Measurements from ENCODE around the gene TCF7L1.
"Not testable (repeated sequence)": the region's sequence is repeated elsewhere in the genome, so short reads cannot be mapped to it uniquely, and the experiment has no call there.

TCF7L1 gene

DNA sequence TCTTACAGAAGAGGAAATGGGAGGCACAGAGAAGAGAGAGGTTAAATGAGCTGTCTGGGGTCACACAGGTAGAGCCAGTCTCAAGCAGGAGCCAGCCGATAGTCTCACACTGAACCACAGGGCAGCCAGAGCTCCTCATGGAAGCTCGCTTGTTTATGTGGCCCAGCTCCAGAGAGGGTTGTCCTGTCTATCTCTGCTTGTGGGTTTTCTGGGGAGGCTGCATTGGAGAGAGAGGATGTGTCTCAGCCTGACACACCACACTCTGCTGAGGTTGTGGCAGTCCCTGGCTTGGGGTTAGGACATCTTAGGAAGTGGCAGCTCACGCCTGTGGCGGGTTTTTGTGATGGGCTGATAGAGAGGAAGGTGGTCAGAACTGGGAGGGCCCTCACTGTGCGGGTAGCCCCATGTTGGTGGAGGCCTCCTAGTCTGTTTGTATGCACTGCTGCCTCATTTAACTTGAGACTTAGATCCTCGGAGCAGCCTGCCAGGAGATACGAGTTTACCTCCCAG is 52.3 kb downstream of the TCF7L1 start:
- DNase-seq, result no peak

DNA sequence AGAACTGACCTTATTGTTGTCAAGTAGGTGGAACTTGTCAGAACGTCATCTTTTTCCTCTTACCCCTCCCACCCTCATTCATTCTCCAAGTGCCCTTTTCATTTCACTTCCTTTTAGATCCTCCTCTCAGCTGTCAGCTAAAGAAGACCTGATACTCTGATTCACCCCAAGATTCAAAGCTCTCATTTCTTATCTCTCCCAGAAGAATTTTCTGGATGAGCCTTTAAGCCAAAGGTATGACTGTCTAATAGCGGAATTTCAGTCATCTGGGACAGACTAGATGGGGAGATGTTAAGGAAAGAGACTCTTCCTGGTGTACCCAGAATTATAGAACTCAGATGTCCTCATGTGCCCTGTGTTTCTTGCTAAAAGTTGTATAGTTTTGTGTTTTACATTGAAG is 53.9 kb downstream of the TCF7L1 start:
- no peak for DNase-seq

DNA sequence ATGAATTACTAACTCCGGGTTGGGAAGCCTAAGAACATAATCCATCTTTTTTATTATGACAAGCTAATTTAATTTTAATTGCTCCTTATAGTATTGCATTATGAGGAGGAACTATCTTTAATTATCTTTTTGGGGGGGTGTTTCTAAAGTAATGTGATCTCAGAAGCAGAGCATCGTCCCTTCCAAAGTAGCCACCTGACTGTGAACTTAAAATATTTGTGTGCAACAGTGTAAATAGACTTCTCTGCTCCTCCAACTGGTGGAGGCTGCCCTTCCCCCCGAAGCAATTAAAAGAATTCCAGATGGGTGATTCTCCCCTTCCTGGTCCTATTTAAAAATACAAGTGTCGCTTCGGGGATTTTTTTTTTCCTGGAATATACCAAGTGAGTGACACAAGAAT is 55.7 kb downstream of the TCF7L1 start:
- no peak for DNase-seq

DNA sequence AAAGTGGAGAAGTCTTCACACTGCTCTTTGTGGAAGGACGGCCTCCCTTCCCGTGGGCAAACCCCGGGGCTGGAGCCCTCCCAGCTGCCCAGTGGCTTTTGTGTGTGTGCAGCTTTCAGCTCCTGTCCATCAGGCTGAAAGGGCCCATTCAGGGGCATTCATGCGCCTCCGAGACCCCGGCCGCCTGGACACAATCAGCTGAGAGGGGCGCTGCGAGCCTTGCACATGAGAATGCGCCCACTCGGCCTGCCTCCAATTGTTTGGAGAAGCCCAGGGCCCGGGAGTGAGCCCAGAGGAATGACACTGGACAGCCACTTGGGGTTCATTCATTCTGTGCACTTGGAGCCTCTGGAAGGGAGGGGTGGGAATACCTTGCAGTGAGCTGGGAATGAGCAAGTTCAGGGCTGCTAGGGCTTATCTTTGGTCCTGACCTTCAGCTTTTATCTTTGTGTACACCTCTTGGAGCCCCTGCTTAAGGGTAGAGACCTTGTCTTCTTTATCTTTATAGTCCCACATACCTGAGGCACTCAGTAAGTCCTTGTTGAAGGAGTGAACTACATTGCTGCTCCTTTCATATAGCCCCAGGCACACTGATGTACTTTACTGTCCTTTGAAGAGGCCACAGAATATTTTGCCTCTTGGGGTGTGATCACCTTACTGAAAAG is 56.5 kb downstream of the TCF7L1 start:
- DNase-seq, result peak; percentile 68

DNA sequence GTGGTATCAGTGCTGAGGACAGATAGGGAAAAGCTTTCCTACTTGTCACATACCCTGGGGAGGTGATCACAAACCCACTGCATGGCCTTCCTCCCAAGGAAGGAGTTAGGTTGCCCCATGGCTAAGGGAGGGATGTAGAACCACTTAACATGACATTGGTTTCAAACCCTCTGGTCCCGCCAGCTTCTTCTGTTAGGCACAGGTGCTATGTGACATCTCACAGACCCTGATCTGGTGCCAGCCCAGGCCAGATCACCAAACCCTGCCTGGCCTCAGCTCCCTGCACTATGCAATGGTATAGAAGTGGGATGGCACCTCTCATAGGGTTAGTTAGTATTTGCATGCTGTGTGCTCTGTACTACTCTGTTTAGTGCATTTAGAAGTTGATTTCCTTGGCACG is 58.0 kb downstream of the TCF7L1 start:
- no peak for DNase-seq

DNA sequence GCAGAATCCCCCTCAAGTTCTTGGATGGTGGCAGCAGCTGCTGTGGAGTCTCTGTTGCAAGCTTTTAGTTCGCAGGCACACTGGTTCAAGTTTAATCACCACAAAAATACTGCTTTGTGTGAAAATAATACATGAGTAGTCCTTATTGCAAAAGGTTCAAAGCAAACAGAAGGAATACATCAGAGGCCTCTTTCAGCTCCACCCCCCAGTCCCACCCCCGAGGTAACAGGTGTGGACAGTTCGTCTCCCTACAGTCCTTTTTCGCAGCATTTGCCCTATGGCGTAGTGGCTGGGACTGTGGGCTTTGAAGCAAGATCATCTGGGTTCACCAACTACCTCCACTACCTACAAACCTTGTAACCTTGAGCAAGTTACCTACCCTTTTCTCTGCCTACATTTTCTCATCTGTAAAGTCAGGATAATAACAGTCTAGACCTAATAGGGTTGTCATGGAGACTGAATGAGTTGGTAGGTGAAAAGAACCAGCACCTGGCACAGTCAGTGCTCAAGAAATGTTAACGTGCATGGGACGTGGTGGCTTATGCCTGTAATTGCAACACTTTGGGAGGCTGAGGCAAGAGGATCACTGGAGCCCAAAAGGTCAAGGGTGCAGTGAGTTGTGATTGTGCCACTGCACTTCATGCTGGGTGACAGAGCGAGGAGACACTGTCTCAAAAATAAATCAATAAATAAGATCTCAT is 61.7 kb downstream of the TCF7L1 start:
- DNase-seq, result no peak

DNA sequence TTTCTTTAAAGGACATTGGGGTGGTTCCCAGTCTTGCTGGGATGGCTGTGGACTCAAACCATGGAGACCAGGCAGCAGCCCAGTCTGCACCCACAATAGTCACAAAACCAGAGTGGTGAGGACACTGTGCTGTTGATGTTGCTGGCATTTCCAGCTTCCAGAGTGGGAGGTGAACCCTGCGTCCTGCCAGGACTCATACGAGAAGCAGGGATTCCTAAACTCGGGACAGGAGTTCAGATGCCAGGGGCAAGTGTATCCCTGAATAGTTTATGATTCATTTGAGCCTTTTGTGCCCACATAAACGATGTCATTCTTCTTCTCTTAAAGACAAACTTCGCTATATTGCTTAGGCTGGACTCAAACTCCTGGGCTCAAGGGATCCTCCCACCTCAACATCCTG is 62.8 kb downstream of the TCF7L1 start:
- no peak for DNase-seq

DNA sequence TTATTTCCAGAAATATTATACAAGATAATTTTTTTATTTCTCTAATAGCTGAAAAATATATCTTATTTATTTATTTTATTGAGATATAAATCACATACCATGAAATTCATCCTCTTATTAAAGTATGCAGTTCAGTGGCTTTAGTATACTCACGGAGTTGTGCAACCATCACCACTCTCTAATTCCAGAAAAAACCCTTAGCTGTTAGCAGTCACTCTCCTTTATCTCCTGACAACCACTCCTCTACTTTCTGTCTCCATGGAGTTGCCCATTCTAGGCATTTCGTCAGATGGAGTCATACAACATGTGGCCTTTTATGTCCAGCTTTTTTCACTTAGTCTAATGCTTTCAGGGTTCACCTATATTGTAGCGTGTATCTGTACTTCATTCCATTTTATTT is 66.5 kb downstream of the TCF7L1 start:
- no peak for DNase-seq

DNA sequence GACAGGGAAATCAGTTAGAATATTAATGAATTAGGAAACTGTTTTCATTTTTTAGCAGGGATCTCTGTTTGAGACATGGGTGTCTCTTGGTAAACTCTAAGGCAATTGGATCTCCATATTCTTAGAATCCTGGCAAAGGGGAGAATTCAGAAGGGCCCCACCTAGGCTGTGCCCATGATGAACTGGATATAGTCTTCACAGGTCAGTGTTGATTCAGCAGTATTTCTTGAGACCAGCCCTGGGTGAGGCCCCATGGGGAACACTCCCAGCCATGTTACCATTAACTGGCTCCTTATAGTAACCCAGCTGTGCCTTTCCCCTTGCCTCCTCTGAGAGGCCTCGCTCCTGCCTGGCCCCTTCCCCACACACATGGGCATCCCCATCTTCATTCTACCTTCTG is 76.7 kb downstream of the TCF7L1 start:
- no peak for DNase-seq

DNA sequence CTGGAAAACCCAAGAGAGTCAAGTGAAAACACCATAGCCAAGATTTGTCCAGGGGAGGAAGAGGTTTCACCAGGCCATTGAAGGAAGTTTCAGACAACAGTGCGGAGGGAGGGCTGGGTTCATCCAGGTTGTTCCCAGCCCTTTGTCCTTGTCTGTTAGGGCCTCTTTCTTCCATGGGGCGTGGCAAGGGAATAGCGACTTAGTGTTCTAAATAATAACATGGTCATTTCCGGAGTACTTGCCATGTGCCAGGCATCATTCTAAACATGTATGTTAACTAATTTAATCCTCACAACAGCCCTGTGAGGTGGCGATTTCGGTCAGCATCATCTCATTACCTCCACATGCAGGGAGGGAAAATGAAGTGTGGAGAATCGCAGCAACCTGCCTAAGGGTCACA is 77.3 kb downstream of the TCF7L1 start:
- no peak for DNase-seq

DNA sequence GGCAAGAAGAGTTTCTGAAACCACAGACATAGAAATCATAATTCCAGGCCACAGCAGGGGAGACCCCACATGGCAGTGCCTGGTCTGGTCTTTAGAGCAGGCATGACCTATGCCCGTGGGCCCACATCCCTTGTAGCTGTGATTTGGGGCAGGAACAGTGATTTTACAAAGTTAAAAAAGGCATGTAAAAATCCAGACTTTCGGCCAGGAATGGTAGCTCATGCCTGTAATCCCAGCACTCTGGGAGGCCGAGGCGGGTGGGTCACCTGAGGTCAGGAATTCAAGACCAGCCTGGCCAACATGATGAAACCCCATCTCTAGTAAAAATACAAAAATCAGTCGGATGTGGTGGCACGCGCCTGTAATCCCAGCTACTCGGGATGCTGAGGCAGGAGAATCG is 78.4 kb downstream of the TCF7L1 start:
- DNase-seq, result not testable (repeated sequence)

DNA sequence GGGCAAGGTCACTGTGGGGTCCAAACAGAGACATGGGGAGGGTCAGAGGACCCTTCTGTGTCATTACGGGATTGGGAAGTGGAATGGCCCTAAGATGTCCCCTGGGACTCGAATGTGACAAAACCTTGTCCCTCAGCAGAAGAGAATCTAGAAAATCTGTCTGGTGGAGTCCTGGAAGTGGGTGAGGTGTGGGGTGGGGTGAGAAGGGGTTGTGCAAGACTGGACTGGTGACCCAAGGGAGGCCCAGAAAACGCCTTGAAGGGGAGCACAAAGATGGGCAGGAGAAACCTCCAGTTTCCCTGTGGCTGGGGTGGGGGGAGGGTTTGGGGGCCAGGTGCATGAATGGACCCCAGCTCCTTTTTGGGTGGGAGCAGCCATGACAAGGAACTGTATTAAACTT is 79.6 kb downstream of the TCF7L1 start:
- no peak for DNase-seq

DNA sequence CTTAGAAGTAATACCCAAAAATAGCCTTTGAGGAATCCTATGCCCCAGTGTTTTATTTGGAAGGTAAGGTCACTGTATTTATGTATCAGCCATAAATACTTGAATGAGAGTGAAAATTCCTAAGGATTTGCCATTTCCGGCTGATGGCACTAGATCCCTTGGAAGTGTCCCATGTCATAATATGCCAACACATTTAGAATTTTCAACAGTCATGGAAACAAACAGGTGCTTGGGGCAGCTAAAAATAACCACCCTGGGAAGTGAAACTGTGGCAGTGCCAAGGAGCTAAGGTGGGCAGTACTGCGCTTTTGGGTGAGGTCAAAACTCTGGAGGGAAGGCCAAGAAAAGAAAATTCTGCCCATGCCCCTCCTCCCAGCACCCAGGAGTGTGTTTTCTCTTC is 80.2 kb downstream of the TCF7L1 start:
- DNase-seq, result no peak

DNA sequence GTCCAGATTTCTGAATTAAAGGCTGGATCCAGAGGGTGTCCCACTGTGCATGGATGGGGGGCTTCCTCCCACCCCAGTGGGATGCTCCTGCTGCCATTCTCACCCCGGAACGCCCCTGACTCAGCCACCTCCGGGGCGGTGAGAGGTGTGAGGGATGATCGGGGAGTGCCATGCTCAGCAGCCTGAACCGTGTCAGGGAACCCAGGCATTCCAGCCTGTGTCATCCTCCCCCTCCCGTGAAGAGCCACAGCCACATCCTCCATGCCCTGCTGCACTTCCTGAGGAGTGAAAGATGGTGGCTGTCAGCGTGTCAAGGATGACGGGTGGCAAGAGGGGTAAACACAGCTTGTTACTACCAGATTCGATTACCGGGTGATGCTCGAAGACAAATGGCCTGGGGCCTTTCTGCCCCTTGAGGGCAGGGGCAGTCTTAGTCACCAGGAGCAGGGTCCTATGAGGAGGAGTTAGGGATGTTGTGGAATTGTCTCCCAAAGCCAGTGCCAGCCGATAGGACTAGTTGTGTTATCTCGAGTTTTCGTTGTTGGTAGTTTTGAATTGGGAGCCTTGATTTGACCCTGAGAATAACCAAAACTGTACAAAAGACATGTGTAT is 80.8 kb downstream of the TCF7L1 start:
- no peak for DNase-seq

DNA sequence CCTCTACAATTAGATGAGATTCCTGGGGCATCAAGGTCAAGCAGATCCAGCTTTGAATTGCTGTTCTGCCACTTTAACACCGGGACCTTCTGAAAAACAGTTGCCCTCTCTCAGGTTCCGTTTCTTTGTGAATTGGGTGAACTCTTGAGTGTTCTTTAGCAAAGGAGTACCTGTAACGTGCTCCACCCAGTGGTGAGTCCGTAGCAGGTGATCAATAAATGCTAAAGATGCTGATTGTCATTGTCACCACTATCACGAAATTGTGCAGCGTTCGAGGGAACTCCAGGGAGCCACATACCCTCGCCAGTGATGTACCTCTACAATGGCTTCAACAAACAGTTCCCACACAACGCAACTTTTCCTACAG is 81.9 kb downstream of the TCF7L1 start:
- no peak for DNase-seq

DNA sequence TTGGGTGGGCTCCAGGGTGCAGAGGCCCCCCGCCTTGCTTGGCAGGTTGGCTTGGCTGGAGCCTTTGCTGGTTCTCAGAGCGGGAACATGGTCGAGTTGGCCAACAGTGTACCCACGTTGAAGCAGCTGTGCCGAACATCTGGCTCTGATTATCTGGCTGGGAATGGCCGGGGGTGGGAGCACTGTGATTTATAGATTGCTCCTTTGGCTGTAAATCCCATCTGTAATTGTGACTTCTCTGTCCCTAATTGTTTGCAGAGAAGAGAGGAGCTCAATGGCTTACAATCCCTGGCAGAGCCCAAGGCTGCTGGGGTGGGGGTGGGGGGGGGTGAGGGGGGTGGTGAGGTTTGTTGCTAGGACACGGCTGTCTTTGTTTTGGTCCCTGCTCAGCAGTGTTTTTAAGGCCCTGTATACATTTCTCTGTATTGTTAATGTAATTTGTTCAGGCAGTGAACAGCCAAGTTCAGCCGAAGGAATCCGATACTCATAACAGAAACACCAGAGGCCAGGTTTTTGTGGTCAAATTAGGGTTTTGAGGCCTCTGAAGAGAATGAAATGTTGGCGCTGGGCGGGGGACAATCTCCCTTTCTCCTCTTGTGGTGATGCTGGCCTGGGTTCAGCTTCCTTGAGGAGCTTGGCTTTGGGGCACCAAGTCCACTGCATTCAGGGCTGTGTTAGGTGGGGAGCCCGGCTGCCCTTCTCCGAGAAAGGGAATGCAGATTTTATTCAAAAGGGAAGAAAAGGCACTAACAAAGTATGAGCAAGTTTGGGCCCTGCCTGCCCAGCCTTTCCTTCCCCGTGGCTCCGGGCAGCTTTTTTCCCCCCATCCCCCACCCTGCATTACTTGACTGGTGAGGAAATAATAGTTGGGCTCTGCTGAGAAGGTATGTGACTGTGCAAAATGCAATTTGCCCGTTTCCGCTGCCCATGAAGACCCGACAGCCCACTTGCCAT is 82.5 kb downstream of the TCF7L1 start:
- peak; percentile 70 for DNase-seq

DNA sequence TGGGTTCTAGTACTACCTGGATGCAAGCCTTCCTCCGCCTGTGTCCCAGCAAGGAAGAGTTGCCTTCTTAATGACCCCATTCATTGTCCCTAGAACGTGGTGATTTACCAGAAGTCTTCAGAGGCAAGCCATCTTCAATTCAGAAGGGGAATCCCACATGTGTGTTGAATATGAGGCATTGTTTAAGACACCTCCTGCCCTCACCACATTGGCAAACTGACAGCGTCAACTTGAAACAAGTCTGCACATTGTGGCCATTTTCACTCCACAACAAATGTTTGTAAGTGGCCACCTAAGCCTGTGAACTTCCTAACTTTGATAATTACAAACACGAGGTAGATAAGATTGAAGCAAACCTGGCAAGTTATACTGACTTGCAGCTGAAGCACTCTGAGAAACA is 83.7 kb downstream of the TCF7L1 start:
- DNase-seq, result no peak

DNA sequence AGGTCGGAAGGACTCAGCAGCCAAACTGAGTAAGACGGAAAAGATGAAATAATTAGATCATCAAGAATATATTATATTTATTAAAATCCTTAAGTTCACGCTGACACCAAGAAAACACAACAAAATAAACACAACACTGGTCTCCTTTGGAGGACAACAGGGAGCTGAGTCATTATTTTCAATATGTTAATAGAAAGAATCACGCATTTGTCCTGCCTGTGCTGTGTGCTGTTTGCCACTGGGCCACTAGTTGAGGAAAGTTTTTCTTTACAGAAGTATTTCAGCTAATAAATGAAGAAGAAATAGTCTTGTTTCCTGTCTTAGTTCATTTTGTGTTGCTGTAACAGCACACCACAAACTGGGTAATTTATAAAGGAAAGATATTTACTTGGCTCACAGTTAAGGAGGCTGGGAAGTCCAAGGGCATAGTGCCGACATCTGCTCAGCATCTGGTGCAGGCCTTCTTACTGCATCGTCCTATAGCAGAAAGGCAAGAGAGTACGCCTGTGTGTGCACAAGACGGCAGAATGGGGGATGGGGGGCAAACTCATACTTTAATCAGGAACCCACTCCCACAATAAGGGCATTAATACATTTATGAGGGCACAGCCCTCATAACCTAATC is 88.0 kb downstream of the TCF7L1 start:
- DNase-seq, result no peak

DNA sequence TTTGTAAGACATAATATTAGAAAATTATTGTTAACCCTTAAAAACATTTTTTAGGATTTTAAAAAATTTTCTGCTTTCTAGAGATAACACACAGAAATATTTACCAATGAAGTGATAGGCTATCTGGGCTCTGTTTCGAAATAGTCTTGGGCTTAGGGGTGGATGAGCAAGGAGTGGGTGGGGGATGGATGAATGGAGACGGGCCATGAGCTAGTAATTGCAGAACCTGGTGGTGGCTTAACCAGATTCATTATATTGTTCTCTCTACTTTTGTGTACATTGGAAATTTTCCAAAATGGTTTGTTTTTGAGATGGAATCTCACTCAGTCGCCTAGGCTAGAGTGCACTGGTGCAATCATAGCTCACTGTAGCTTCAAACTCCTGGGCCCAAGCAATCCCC is 89.6 kb downstream of the TCF7L1 start:
- no peak for DNase-seq

DNA sequence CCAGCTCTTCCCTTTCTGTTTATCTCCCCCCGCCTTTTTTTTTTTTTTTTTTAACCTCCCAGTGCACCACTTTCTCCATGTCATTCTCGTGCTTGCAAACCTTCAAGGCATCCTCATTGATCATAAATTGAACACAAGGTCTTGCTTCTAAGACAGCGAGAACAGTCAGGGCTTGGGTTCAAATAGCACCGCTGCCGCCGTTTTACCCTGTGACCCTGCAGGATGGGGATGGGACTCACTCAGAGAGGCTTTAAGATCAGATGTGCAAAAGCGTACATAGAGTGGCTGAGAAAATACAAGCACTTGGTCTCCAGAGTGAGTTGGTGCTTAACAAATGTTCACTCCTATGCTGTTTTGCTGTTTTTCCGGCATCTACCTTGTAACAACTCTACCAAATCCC is 93.6 kb downstream of the TCF7L1 start:
- DNase-seq, result no peak

DNA sequence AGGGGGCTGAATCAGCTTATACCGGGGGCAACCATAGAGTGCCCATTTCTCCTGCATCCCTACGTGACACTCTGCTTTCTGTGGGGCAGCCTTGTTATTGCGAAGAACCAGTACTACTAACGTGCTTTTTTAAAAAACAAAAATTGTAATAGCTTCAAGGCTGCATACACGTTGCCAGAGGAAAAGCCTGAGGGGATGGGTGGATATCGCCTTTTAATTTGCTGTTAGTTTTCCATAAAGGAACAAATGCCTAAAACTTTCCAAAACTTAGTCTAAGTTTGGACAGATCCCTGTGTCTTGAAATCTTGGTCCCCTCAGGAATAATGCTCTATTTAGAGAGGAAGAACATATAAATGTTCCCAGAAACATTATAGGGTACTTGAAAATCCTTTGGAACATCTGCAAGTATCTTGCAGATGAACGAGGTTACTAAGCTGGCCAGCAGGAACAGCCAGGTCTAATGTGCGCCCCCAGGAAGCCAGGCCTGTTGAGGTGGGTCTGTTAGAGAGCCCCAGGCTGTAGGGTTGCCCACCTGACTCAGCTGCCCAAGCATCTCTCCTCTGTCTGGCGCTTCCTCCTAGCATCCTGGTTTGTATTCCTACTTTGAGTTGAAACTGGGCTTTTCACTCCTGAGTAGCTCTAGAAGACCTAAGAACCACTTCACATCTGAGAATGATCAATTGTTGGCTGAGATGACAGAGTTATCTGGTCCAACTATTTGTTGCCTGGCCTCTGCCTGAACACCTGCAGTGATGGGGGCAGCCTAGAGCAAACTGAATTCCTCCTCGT is 97.7 kb downstream of the TCF7L1 start:
- no peak for DNase-seq

DNA sequence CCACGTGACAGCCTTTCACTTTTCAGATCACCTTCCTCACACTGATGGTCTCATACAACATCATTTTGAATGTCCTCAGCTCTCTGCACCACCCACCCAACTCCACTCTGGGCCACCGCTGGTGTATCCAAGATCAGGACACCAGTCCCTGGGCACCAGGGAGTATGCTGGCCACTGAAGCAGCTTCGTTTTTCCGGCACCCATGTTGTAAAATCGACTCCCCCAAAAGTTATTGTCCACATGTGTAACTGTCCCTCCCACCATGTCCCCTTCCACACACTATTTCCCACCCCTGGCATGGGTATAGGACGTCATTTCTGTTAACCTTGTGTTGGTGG is 98.2 kb downstream of the TCF7L1 start:
- no peak for DNase-seq
